Measurements from ENCODE around the gene PALMD. TPM values are rescaled to one million over a fixed set of nuclear protein-coding genes. Genes with fewer than 3 reads are reported as not detected.

Gene PALMD
- total RNA-seq, 1 experiment from 2014 or later, result 0.05 TPM

DNA sequence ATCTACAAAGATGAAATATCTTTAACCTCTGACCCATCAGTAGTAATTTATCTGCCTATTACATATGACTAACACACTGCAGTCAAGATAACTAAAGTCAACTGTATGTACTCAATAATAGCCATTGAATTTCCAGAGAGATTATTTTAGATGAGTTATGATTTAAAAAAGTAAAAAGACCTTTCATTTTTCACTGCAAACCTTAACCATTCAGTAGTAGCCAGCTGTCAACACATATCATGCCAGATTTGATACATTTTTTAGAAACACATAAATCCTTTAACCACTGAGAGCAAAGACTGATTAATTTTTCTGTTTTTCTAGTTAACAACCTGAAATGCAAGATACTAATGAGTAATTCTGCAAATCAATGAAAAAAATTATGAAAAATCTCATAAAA, 31.0 kb downstream of the PALMD start:
- in situ Hi-C loops (cut with HindIII; ENCODE audit: low pct_unique_long_range_greater_than_20kb, low sequenced_read_pairs) (no loop called here), intact Hi-C loops (cut with micrococcal nuclease; ENCODE audit: unreplicated experiment) (no loop called here)
- ChIA-PET CTCF (no interaction called here), POLR2A (no interaction called here)
- Histone ChIP-seq H3K27ac (ENCODE audit: low read length) (no peak overlapping the region), H3K36me3 (ENCODE audit: control insufficient read depth, insufficient read depth, low read length) (no peaks in the 10 kb centered on the region), H3K27me3 (ENCODE audit: control insufficient read depth, insufficient read depth, low read length) (no peaks in the 10 kb centered on the region), H3K9me3 (ENCODE audit: control insufficient read depth, insufficient read depth, low read depth, low read length) (no peaks in the 10 kb centered on the region), H3K4me1 (ENCODE audit: control insufficient read depth, insufficient read depth, low read length) (no peaks in the 10 kb centered on the region), H3K4me3 (ENCODE audit: low read depth in 2 of 2, low read length in 2 of 2) (no peak overlapping the region)
- DNase-seq (ENCODE audit: low read depth, low spot score) (no peak), ATAC-seq (no peak)
- TF ChIP-seq REST (IDR thresholded peaks at IDR 0.05; ENCODE audit: insufficient read depth in 1 of 2, low read depth in 2 of 2, low read length in 1 of 2), result no peak
- no peak for TF ChIP-seq POLR2AphosphoS5 (IDR thresholded peaks at IDR 0.05; ENCODE audit: low read depth, low read length)
- no peak for TF ChIP-seq TCF7L2 (IDR thresholded peaks at IDR 0.05; ENCODE audit: low read depth, low read length)
- TF ChIP-seq, protein P1, sequence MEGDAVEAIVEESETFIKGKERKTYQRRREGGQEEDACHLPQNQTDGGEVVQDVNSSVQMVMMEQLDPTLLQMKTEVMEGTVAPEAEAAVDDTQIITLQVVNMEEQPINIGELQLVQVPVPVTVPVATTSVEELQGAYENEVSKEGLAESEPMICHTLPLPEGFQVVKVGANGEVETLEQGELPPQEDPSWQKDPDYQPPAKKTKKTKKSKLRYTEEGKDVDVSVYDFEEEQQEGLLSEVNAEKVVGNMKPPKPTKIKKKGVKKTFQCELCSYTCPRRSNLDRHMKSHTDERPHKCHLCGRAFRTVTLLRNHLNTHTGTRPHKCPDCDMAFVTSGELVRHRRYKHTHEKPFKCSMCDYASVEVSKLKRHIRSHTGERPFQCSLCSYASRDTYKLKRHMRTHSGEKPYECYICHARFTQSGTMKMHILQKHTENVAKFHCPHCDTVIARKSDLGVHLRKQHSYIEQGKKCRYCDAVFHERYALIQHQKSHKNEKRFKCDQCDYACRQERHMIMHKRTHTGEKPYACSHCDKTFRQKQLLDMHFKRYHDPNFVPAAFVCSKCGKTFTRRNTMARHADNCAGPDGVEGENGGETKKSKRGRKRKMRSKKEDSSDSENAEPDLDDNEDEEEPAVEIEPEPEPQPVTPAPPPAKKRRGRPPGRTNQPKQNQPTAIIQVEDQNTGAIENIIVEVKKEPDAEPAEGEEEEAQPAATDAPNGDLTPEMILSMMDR (IDR thresholded peaks at IDR 0.05), result no peak
- no peak for TF ChIP-seq SIN3A (IDR thresholded peaks at IDR 0.05; ENCODE audit: borderline replicate concordance, insufficient read depth, low read depth, low read length)
- BruUV-seq (replicated peaks), result no TSS peak

GRCh38 chr1:99677416-99677815, 31.5 kb downstream of the PALMD start:
- no TSS peak for BruUV-seq (replicated peaks)
- no peaks in the 10 kb centered on the region for H3K36me3 ChIP-seq (ENCODE audit: control insufficient read depth, insufficient read depth, low read length)
- POLR2A ChIA-PET, result no interaction called here
- ATAC-seq (no peak), DNase-seq (ENCODE audit: low read depth, low spot score) (no peak)
- intact Hi-C loops (cut with micrococcal nuclease; ENCODE audit: unreplicated experiment) (no loop called here), in situ Hi-C loops (cut with HindIII; ENCODE audit: low pct_unique_long_range_greater_than_20kb, low sequenced_read_pairs) (no loop called here)
- no peak for TF ChIP-seq POLR2AphosphoS5 (IDR thresholded peaks at IDR 0.05; ENCODE audit: low read depth, low read length)
- TF ChIP-seq, protein P1 (IDR thresholded peaks at IDR 0.05), result no peak
- TF ChIP-seq SIN3A (IDR thresholded peaks at IDR 0.05; ENCODE audit: borderline replicate concordance, insufficient read depth, low read depth, low read length), result no peak
- TF ChIP-seq REST (IDR thresholded peaks at IDR 0.05; ENCODE audit: insufficient read depth in 1 of 2, low read depth in 2 of 2, low read length in 1 of 2), result no peak
- no peak for TF ChIP-seq TCF7L2 (IDR thresholded peaks at IDR 0.05; ENCODE audit: low read depth, low read length)
- no peaks in the 10 kb centered on the region for H3K4me1 ChIP-seq (ENCODE audit: control insufficient read depth, insufficient read depth, low read length)
- no peaks in the 10 kb centered on the region for H3K9me3 ChIP-seq (ENCODE audit: control insufficient read depth, insufficient read depth, low read depth, low read length)
- H3K4me3 ChIP-seq (ENCODE audit: low read depth in 2 of 2, low read length in 2 of 2), result no peak overlapping the region
- no peaks in the 10 kb centered on the region for H3K27me3 ChIP-seq (ENCODE audit: control insufficient read depth, insufficient read depth, low read length)
- CTCF ChIA-PET, result no interaction called here
- no peak overlapping the region for H3K27ac ChIP-seq (ENCODE audit: low read length)

All from Panc1 (cell line).